GM12801 (cell line): Measurements from ENCODE around the gene FAM124A.

Experiments used
- CTCF ChIP-seq: IDR thresholded peaks from one replicate; pipeline ENCODE4 v1.5.1; 2011; ENCODE audit warnings: control low read depth; ENCODE audit not compliant: insufficient read length; ENCODE audit errors: extremely low read depth

Gene FAM124A

GRCh38 chr13:51235186-51235585 lies 13.0 kb downstream of the FAM124A start:
- TF ChIP-seq CTCF: no peak

GRCh38 chr13:51235756-51236490 lies 13.7 kb downstream of the FAM124A start:
- TF ChIP-seq CTCF: no peak

GRCh38 chr13:51236491-51236792 lies 14.2 kb downstream of the FAM124A start:
- TF ChIP-seq CTCF: no peak

- no peak for TF ChIP-seq CTCF
These were observed 15.2 kb downstream of the FAM124A start for GRCh38 chr13:51237386-51237785.

GRCh38 chr13:51237887-51238286 lies 15.7 kb downstream of the FAM124A start:
- TF ChIP-seq CTCF: no peak

- TF ChIP-seq CTCF: no peak
These were observed 18.0 kb downstream of the FAM124A start for GRCh38 chr13:51240178-51240577.

GRCh38 chr13:51240958-51241357 lies 18.8 kb downstream of the FAM124A start:
- no peak for TF ChIP-seq CTCF
